Ammon's horn (tissue), 1 donor: ENCODE results near the gene CIAO2B.
A peak's percentile ranks its signal among the peaks of the same experiment; 100 is the strongest.
"Not testable (repeated sequence)": the region's sequence is repeated elsewhere in the genome, so short reads cannot be mapped to it uniquely, and the experiment has no call there.

Experiments
- DNase-seq: peaks from one replicate; pipeline ENCODE4 v3.0.0-alpha.2; 2016; ENCODE audit warnings: low spot score

The CIAO2B gene

DNA sequence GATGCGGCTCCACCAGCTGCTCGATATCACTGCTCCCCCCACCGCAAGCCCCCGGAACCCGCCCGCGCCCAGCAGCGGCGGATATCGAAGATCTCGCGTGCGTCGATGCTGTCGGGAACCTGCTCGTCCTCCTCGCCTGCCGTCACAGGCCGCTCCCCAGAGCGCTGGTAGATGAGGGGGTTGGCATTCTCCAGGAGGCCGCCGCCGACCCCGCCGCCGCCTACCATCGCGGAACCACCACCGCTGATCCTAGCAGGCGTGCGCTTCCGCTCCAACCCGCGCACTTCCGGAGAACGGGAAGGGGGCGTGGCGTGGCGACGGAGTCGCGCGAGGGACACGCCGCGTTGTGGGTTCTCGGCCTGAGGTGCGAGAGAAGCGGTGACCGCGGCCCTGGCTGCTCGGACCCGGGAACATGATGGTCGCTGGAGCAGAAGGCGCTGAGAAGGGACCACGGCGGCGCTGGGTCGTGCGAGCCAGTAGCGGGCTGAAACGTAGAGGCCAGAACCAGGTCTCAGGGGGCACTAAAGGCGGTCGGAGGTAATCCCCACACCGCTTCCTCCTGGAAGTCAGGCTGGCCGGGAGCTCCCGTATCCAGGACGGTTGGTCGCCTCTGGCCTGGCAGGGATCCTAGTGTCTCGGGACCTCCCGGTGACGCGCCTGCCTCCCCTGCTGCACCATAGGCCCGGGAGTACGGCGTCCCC, at the start of gene CIAO2B:
CIAO2B (minus strand) TSS at position 265 of the 701 bp plus-strand sequence; CDS start at position 227, 38 bp downstream.
- DNase-seq = peak; percentile 89

DNA sequence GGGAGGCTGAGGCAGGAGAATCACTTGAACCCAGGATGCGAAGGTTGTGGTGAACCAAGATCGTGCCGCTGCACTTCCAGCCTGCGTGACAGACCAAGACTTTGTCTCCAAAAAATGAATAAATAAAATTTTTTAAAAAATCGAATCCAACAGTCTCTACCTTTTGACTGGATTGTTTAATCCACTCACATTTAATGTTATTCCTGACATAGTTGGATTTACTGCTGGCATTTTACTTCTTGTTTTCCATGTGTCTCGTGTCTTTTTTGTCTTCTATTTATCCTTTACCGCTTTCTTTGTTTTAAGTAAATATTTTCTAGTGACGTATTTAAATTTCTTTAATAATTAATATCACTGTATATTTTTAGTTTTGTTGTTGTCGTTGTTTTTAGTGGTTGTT, 48.8 kb upstream of the CIAO2B start:
- DNase-seq = no peak

DNA sequence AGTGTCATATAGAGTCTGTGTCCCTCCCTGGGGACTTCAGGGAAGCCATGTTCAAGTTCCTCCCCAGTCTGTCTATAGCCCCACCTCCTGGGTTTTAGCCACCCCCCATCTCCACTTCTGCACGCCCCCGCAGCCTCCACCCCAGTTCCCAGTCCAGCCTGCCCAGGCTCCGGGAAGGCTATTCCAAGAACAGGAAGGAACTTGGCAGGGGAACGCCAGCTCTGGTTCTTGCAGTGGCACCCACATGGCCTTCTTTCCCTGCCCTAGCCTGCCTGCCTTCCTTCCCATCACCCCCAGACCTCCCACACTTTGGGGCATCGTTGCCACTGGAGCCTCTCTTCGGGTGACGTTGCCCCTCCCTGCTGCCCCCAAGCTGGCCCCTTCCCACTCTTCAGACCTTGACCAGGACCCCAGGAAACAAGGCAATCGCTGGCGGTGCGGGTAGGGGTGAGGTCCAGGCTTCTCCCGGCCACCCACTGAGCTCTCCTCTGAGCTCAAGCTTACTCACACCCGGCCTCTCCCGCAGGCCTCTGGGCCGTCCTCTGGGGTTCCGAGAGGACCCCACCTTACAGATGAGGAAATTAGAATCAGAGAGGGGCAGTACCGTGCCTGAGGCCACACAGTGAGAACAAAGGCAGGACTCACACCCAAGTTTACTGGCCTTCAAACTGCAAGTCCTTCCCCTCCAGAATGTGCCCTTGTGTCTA, 45.0 kb upstream of the CIAO2B start:
- no peak for DNase-seq

DNA sequence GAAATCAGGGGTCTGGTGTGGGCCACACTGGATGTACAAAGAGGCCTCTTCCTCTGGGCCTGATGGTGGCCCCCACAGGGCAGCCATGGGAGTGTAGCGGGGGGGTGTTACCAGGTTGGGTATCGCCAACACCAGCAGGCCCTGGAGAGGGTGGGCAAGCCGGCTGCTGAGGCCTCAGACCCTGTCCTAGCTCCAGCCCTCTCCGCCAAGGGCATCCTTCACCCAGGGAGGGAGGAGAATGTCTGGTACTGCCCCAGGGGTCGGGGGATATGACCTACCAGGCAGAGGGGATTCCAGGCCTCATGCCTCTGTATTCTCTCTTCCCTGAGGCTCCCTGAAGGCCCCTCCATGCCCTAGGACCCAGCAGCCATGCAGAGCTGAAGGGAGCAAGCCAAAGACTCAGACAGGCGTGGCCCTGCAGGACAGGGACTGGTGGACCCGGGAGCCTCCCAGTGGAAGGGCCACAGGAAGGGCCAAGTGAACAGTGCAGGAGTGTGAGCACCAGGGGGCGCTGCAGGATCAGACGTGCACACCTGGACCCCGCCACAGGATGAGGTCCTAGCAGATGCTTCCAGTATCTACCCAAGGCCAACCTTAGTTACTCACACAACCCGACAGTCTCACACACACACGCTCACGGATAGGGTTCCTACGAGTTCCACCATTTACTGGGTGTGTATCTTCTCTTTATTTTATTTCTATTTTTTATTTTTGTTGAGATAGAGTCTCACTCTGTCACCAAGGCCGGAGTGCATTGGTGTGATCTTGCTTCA, 43.3 kb upstream of the CIAO2B start:
- peak; percentile 94 for DNase-seq

DNA sequence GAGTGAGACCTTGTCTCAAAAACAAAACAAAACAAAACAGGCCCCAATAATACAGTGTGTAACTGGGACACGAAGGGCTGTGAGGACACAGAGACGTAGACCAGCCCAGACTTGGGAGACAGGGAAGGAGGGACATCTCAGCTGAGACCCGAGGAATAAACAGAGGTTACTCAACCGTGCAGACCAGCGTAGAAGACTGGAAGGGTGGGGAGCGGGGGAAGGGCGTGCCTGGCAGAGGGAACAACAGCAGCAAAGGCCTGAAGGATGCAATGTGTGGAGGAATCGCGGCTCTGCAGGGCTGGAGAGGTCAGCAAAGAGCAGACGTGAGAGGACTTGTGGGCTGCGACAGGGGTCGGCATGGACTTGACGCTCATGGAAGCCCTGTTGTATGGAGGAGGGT, 42.5 kb upstream of the CIAO2B start:
- no peak for DNase-seq

DNA sequence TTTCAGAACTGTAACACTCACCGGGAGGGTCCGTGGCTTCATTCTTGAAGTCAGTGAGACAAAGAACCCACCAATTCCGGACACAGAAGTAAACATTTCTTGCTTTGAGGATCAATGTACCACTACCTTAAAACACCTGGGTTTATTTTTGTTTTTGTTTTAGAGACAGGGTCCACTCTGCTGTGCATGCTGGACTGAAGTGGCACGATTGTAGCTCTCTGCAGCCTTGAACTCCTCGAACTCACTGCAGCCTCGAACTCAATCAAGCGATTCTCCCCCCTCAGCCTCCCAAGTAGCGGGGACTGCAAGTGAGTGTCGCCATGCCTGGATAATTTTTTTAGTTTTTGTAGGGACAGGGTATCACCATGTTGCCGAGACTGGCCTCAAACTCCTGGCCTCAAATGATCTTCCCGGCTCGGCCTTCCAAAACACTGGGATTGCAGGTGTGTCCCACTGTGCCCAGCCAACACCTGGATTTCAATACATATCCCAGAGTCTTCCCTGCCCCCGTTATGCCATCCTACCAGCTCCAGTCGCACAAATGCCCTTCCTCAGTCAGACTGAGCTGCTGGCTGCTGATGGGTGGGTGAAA, 41.2 kb upstream of the CIAO2B start:
- DNase-seq = no peak

DNA sequence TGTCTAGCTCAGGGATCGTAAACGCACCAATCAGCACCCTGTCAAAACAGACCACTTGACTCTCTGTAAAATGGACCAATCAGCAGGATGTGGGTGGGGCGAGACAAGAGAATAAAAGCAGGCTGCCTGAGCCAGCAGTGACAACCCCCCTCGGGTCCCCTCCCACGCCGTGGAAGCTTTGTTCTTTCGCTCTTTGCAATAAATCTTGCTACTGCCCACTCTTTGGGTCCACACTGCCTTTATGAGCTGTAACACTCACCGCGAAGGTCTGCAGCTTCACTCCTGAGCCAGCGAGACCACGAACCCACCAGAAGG, 40.7 kb upstream of the CIAO2B start:
- DNase-seq = not testable (repeated sequence)

DNA sequence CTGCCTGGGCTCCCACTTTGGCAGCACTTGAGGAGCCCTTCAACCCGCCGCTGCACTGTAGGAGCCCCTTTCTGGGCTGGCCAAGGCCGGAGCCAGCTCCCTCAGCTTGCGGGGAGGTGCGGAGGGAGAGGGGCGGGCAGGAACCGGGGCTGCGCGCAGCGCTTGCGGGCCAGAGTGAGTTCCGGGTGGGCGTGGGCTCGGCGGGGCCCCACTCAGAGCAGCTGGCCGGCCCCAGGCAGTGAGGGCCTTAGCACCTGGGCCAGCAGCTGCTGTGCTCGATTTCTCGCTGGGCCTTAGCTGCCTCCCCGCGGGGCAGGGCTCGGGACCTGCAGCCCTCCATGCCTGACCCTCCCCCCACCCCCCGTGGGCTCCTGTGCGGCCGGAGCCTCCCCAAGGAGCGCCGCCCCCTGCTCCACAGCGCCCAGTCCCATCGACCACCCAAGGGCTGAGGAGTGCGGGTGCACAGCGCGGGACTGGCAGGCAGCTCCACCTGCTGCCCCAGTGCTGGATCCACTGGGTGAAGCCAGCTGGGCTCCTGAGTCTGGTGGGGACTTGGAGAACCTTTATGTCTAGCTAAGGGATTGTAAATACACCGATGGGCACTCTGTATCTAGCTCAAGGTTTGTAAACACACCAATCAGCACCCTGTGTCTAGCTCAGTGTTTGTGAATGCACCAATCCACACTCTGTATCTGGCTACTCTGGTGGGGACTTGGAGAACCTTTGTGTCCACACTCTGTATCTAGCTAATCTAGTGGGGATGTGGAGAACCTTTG, 40.1 kb upstream of the CIAO2B start:
- DNase-seq = not testable (repeated sequence)

DNA sequence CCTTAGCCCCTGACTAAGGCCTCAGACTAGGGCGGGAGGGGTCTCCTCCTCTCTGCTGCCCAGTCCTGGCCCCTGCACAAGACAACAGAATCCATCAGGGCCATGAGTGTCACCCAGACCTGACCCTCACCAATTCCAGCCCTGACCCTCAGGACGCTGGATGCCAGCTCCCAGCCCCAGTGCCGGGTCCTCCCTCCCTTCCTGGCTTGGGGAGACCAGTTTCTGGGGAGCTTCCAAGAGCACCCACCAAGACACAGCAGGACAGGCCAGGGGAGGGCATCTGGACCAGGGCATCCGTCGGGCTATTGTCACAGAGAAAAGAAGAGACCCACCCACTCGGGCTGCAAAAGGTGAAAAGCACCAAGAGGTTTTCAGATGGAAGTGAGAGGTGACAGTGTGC, 39.5 kb upstream of the CIAO2B start:
- DNase-seq = no peak

DNA sequence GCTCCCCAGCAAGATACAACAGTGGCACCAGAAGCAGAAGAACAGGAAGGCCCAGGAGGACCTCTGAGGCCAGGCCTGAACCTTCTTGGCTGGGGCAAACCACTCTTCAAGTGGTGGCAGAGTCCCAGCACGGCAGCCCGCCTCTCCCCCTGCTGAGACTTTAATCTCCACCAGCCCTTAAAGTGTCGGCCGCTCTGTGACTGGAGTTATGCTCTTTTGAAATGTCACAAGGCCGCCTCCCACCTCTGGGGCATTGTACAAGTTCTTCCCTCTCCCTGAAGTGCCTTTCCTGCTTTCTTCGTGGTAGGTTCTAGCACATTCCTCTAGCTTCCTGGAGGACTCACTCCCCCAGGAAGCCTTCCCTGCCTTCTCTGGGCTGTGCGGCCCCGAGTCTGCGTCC, 38.8 kb upstream of the CIAO2B start:
- DNase-seq = no peak

DNA sequence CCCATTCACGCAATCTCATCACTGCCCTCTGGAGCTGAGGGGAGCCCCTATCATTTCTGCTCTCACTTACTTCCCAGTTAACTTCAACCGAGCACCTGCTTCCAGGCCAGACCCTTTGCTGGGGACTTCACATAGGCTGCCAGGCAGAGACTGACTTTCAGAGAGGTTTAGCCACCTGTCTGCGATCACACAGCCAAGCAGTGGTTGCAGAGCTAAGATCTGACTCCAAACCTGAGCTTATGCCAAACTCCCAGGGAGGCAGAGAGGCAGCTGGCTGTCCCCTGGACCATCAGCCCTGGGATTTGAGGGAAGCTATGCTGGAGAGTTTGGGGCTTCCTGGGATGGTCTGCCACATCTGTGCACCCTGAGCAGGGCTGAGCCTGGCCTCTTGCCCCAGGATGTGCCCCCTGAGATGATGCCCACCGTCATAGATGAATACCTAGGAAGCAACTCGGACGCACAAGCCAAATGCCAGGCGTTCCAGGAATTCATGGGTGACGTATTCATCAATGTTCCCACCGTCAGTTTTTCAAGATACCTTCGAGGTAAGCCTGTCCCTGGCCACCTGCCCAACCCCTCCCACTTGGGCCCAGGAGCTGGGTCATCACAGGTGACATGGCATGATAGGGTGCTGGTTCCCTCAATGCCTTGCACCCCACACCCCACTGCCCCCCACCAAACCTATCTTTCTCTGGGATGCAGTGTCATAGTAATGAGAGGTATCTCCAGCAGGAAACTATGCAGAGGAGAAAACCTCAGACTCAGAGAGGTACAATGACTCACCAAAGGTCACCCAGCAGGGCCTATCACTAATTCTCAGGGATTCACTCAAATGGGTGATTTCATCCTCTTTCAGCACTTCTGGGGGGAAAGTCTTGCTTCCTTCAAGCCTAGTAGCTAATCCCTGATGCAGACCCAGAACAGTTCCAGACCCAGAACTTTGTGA, 36.8 kb upstream of the CIAO2B start:
- no peak for DNase-seq

DNA sequence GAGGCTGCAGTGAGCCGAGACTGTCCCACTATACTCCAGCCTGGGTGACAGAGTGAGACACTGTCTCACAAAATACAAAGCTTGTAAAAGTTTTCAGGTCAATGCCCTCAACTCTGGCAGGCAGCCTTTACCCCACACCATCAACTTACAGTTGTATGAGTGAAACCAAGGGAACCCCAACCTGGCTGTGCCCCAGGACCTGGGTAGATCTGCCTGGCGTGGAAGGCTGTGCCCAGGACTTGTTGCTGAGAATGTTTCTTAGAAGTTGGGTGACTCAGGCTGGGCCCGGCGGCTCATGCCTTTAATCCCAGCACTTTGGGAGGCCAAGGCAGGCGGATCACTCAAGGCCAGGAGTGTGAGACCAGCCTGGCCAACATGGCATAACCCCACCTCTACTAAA, 34.6 kb upstream of the CIAO2B start:
- no peak for DNase-seq

DNA sequence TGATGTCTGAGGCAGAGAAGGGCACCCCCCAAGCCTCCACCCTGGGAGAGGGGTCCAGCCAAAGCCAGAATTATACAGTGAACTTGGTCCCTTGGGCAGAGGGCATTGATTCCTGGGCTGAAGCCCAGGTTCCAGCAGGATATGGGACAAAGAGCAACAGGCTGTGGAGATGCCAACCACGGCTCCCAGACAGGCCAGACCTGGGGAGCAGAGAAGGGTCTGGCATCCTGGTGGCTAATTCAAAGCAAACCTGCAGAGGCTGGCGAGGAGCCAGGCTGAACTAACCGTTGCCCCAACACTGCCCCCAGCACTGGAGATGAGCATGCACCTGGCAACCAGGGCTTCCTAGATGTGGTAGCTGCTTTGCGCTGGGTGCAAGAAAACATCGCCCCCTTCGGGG, 29.8 kb upstream of the CIAO2B start:
- DNase-seq = no peak

DNA sequence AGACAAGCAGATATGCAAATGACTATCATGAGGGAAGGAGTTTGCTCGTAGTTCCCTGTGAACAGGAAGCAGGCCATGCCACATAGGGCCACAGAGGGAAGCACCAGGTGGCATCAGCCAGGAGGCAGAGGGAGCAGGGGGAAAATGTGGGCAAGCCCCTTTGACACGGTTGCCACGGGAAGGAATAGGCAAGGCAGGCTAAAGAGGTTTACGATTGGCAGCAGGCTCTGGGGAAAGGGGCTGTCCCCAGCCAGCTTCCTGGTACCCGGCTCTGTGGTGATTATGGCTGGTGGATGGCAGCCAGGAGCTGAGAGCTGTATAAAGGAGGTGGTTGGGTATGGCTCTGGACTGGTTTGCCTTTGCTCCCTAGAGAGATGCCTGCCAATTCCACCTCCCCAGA, 27.7 kb upstream of the CIAO2B start:
- no peak for DNase-seq

DNA sequence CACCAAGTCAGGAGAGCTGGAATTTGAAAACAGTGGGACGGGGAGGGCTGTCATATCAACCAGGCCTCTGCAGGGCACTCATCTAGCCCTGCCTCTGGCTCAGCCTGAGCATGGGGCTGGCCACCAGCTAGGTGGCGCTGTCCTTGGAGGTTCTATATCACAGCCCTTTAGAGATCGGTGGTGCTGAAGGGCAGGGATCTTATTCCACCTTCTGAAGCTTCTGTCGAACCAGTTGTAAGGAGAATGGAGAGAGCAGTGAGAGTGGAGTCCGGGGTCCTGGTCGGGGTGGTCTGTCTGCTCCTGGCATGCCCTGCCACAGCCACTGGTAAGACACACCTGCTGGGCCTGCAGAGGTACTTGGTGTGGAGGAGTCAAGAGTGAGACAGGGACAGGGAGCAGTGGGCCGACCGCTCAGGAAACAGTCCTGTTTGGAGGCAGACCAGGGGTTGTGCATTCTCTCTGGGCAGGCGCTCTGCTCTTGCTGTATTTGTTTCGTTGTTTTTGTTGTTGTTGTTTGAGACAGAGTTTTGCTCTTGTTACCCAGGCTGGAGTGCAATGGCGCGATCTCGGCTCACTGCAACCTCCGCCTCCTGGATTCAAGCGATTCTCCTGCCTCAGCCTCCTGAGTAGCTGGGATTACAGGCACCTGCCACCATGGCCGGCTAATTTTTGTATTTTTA, 27.0 kb upstream of the CIAO2B start, which contains the start of gene CES3:
CES3 (plus strand) TSS at position 202 of the 680 bp plus-strand sequence; CDS start at position 244, 42 bp downstream.
- peak; percentile 73 for DNase-seq

DNA sequence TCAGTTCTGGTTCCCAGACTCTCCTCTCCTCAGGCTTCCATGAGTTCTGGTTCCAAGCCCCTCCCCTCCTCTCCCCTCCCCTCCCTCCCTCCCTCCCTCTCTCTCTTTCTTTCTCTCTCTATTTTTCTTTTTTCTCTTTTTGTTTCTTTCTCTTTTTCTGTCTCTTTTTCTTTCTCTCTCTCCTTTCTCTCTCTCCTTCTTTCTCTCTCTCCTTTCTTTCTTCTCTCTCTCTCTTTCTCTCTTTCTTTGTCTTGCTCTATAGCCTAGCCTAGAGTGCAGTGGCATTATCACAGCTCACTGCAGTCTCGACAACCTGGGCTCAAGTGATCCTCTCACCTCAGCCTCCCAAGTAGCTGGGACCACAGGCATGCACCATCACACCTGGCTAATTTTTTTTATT, 26.1 kb upstream of the CIAO2B start:
- DNase-seq = no peak

DNA sequence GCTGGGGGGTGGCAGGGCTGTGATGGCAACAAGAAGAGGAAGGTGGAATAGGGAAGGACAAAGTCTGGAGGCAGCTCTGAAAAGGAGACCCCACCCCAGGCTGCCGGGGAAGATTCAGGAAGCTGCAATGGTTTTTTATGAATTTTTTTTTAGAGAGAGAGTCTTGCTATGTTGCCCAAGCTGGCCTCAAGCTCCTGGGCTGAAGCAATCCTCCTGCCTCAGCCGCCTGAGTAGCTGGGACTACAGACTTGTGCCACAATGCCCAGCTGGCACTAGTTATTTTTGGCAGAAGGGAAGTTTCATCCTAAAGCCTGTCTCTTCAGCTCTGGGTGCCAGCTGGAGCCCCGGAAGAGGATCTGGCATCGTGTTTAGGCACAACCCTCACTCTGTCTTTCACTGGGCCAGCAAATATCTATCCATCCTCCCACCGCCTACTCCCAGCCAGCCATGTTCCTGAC, 25.5 kb upstream of the CIAO2B start:
- peak; percentile 67 for DNase-seq

DNA sequence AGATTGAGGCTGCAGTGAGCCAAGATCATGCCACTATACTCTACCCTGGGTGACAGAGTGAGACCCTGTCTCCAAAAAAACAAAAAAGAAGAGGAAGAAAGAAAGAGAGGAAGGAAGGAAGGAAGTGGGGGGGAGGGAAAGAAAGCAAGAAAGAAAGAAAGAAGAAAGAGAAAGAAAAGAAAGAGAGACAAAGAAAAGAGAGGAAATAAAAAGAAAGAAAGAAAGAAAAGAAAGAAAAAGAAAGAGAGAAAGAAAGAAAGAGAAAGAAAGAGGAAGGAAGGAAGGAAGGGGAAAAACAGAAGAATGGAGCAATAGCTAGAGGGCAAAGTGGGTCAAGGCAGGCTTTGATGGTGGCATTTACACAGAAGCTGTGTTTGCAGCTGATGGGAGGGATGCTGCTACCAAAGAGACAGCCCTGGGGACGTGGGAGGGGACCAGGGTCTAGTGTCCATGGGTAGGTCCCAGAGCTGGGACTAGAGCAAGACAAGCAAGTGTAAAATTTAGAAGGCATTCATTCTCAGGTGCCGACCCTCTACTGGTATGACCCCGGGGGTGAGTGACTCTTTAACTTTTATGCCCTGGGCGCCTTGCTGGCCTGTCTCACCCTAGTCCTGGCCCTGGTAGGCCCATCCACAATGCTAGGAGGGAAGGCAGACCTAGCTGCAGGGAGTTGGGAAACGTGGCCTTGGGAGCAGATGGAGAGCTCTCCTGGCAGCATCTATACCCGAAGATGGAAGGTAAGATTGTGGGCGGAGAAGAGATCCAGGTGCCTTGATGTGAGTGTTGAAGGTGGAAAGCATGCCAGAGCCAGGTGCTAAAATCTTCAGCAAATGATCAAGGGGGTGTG, 24.9 kb upstream of the CIAO2B start:
- DNase-seq = no peak

DNA sequence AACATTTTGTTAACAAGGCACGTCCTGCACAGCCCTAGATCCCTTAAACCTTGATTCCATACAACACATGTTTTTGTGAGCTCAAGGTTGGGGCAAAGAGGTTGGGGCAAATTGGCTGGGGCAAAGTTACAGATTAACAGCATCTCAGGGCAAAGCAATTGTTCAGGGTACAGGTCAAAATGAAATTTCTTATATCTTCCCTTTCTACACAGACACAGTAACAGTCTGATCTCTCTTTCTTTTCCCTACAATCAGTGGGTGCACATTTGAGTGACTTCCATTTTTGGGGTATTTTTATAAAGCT, 21.9 kb upstream of the CIAO2B start:
- not testable (repeated sequence) for DNase-seq
